ENCODE results near the gene EFNA3.

EFNA3 gene

GRCh38 chr1:155068599-155068998, 10.0 kb upstream of the EFNA3 start:
- Mint-ChIP-seq H3K4me1 (peaks cover 34% of the 10 kb centered on the region), H3K27ac (no peak overlapping the region), H3K9me3 (no peaks in the 10 kb centered on the region), H3K27me3 (no peaks in the 10 kb centered on the region), H3K36me3 (peaks cover 14% of the 10 kb centered on the region), H3K4me3 (no peak overlapping the region)
- DNase-seq (ENCODE audit: low spot score in 2 of 2) (no peak), ATAC-seq (ENCODE audit: low read depth) (no peak)

- ATAC-seq (ENCODE audit: low read depth) (no peak), DNase-seq (ENCODE audit: low spot score in 2 of 2) (no peak)
- H3K9me3 Mint-ChIP-seq = no peaks in the 10 kb centered on the region
- H3K4me1 Mint-ChIP-seq = peaks cover 32% of the 10 kb centered on the region
- H3K36me3 Mint-ChIP-seq = peaks cover 14% of the 10 kb centered on the region
- no peak overlapping the region for H3K4me3 Mint-ChIP-seq
- no peaks in the 10 kb centered on the region for H3K27me3 Mint-ChIP-seq
- H3K27ac Mint-ChIP-seq = no peak overlapping the region
Observed at GRCh38 chr1:155069551-155070157, 9.0 kb upstream of the EFNA3 start.

DNA sequence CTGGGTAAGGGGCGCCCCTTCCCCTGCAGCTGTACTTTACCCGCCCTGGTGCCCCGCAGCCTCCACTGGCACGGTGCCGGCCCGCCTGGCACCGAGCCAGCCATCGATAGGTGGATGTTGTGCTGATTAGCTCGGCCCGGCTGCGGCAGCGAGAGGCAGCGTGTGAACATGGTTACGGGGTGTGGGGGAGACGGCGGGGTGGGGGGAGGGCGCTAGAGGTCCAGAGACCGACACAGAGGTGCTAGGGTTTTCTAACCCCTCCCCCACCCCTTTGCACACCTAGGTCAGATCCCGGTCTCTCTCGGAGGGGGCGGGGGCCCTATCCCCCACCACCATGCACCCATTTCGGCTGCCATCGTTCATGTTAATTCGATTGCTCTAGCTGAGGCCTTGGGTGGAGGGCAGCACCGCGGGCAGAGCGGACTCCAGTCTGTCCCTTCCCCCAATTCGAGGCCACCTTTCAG, 8.4 kb upstream of the EFNA3 start:
- H3K27ac Mint-ChIP-seq = no peak overlapping the region
- H3K9me3 Mint-ChIP-seq = no peaks in the 10 kb centered on the region
- DNase-seq (ENCODE audit: low spot score in 2 of 2) (no peak), ATAC-seq (ENCODE audit: low read depth) (no peak)
- H3K36me3 Mint-ChIP-seq = peaks cover 14% of the 10 kb centered on the region
- peaks cover 32% of the 10 kb centered on the region for H3K4me1 Mint-ChIP-seq
- H3K4me3 Mint-ChIP-seq = peak overlapping the region; percentile 47
- no peaks in the 10 kb centered on the region for H3K27me3 Mint-ChIP-seq

DNA sequence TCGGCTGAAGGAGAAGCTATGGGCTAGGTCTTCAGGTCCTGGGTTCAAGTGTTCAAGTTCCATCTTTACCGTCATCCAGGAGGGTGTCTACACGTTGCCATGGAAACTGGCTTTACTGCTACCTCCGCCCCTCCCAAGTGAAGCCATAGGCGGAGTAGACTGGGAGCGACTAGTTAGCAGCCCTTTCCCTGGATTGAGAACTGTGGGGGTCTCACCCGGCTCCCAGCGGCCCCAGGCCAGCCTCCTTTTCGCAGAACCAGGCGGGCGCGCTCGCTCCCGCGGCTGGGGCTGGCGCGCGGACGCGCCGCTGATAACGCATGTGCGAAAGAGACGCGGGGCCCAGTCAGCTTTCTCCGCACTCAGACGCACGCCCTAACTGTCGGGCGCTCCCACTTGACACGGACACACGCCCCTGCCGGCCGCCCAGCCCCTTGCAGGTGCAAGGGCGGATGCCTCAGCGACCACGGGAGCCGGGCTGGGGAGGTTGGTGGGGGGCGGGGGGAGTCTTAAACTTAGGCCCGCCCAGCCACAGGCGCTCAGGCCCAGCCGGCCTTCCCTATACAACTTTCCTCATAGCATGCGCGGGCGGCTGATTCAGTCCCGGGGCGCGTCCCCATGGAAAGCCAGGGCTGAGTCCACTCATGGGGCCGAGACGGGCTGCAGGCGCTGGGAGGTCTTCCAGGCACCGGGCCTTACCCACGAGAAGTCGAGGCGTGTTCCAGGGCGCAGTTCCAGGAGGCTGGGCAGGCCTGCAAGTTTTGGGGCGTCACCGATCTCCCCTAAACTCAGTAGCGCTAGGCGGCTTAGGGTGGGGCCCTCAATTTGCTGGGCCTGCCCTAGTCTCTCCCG, 7.7 kb upstream of the EFNA3 start:
- no peaks in the 10 kb centered on the region for H3K9me3 Mint-ChIP-seq
- peak; percentile 97 for ATAC-seq (ENCODE audit: low read depth)
- peaks cover 14% of the 10 kb centered on the region for H3K36me3 Mint-ChIP-seq
- H3K4me3 Mint-ChIP-seq = peak overlapping the region; percentile 47
- peak; percentile 74 to 82 for DNase-seq (ENCODE audit: low spot score in 2 of 2)
- no peaks in the 10 kb centered on the region for H3K27me3 Mint-ChIP-seq
- H3K27ac Mint-ChIP-seq = peak overlapping the region; percentile 61
- H3K4me1 Mint-ChIP-seq = peaks cover 32% of the 10 kb centered on the region

DNA sequence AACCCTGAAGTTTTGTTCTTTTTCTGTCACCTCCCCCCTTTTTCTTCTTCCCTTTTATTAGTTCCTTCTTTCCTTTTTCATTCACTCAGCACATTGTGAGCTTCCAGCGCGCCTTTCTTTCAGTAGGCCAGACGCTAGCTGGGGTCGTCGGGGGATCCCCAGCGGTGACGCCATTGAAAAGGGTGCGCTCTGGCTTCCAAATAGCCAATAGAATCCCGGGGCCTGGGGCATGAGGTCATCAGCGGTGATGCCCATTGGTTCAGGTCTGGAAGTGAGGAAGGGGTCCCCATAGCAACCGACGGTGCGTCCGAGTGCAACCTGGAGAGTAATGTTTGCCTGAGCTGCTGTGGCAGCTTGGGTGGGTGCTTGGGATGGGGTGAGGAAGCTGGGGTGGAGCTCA, 6.9 kb upstream of the EFNA3 start:
- Mint-ChIP-seq H3K9me3 (no peaks in the 10 kb centered on the region), H3K4me3 (peak overlapping the region; percentile 47), H3K36me3 (peaks cover 12% of the 10 kb centered on the region), H3K4me1 (peaks cover 29% of the 10 kb centered on the region), H3K27me3 (no peaks in the 10 kb centered on the region), H3K27ac (peak overlapping the region; percentile 61)
- ATAC-seq (ENCODE audit: low read depth) (no peak), DNase-seq (ENCODE audit: low spot score in 2 of 2) (no peak)

DNA sequence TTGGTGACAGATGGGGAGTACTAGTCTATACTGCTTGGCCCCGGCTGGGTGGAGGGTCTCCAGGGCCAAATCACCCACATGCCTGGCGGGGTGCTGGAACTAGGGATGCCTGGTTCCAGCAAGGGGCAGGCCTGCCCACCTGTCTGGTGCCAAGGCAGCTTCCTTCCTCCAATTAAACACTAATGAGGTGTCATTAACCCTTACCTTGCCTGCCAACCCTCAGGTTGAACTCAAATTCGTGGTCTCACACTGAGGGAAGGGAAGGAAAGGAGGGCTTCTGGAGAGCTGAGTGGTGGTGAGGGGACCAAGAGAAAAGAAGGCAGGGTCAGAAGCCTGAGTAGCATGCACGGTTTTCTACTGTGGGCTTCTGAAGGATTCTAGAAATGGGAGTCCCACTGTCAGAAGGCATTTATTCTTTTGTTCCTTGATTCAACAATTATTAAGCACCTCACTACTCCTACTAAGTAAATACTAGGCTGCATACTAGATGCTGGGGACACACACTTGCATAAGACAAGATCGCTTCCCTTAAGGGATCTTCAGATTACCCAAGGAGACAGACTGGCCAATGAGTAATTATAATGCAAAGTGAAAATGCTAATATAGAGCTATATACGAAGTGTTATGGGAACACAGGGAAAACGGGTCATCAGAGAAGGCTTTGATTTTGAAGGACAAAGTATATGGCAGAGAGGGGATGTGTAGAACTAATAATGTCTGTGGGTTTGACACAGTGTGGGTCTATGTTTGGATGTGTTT, 5.9 kb upstream of the EFNA3 start:
- no peak for DNase-seq (ENCODE audit: low spot score in 2 of 2)
- no peaks in the 10 kb centered on the region for H3K27me3 Mint-ChIP-seq
- no peak for ATAC-seq (ENCODE audit: low read depth)
- H3K4me1 Mint-ChIP-seq = peaks cover 25% of the 10 kb centered on the region
- peak overlapping the region; percentile 67 for H3K4me3 Mint-ChIP-seq
- H3K36me3 Mint-ChIP-seq = peaks cover 5% of the 10 kb centered on the region
- no peak overlapping the region for H3K27ac Mint-ChIP-seq
- H3K9me3 Mint-ChIP-seq = no peaks in the 10 kb centered on the region

GRCh38 chr1:155073377-155074242, 5.0 kb upstream of the EFNA3 start:
- no peak for DNase-seq (ENCODE audit: low spot score in 2 of 2)
- H3K36me3 Mint-ChIP-seq = peaks cover 2% of the 10 kb centered on the region
- no peak for ATAC-seq (ENCODE audit: low read depth)
- no peaks in the 10 kb centered on the region for H3K9me3 Mint-ChIP-seq
- no peak overlapping the region for H3K4me3 Mint-ChIP-seq
- peaks cover 25% of the 10 kb centered on the region for H3K4me1 Mint-ChIP-seq
- no peaks in the 10 kb centered on the region for H3K27me3 Mint-ChIP-seq
- no peak overlapping the region for H3K27ac Mint-ChIP-seq

DNA sequence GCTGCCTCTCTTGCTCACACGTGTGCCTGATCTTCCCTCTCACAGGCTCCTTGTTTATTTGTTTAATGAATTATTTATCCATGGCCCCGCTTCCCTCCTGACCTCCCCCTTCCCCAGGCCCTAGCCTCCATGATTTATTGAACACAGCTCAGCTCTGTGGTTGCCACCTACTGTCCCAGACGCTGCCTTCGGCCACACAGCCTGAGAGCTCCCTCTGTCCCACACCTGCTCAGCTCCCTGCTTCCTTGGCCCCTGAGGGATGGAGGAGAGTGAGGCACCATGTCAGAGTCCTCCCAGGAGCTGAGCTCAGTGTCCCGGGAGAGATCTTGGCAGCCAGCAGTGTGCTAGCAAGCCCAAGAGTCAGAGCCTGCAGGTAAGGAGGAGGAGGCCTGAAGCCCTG, 3.1 kb upstream of the EFNA3 start:
- H3K9me3 Mint-ChIP-seq = no peaks in the 10 kb centered on the region
- DNase-seq (ENCODE audit: low spot score in 2 of 2) (no peak), ATAC-seq (ENCODE audit: low read depth) (no peak)
- H3K36me3 Mint-ChIP-seq = no peaks in the 10 kb centered on the region
- peaks cover 33% of the 10 kb centered on the region for H3K4me1 Mint-ChIP-seq
- H3K27ac Mint-ChIP-seq = no peak overlapping the region
- H3K27me3 Mint-ChIP-seq = peaks cover 4% of the 10 kb centered on the region
- H3K4me3 Mint-ChIP-seq = no peak overlapping the region

GRCh38 chr1:155076371-155076770, 2.3 kb upstream of the EFNA3 start:
- H3K4me1 Mint-ChIP-seq = peaks cover 33% of the 10 kb centered on the region
- no peak overlapping the region for H3K27ac Mint-ChIP-seq
- H3K27me3 Mint-ChIP-seq = peaks cover 5% of the 10 kb centered on the region
- ATAC-seq (ENCODE audit: low read depth) = no peak
- no peaks in the 10 kb centered on the region for H3K36me3 Mint-ChIP-seq
- no peak overlapping the region for H3K4me3 Mint-ChIP-seq
- H3K9me3 Mint-ChIP-seq = no peaks in the 10 kb centered on the region
- no peak for DNase-seq (ENCODE audit: low spot score in 2 of 2)

DNA sequence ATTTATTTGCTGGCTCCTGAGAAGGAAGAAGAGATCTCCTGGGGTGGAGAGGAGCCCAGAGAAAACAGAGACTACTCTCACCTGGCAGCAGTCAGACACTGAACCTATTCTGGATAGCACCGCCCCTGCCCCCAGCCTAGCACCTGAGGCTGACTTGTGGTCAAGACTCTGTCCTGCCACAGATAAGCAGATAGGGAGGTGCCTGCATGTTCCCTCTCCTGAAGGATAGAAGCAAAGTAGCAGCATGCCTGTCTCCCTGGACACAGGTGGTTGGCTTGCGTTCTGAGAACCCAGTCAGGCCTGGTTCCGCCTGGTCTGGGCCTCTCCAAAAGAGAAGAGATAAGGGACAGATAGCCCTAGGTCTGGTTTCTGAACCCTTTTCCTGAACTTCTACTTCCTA, 1.3 kb upstream of the EFNA3 start:
- no peak overlapping the region for H3K27ac Mint-ChIP-seq
- no peak for DNase-seq (ENCODE audit: low spot score in 2 of 2)
- H3K9me3 Mint-ChIP-seq = no peaks in the 10 kb centered on the region
- H3K4me3 Mint-ChIP-seq = no peak overlapping the region
- H3K36me3 Mint-ChIP-seq = no peaks in the 10 kb centered on the region
- ATAC-seq (ENCODE audit: low read depth) = no peak
- H3K4me1 Mint-ChIP-seq = peaks cover 30% of the 10 kb centered on the region
- peaks cover 8% of the 10 kb centered on the region for H3K27me3 Mint-ChIP-seq

DNA sequence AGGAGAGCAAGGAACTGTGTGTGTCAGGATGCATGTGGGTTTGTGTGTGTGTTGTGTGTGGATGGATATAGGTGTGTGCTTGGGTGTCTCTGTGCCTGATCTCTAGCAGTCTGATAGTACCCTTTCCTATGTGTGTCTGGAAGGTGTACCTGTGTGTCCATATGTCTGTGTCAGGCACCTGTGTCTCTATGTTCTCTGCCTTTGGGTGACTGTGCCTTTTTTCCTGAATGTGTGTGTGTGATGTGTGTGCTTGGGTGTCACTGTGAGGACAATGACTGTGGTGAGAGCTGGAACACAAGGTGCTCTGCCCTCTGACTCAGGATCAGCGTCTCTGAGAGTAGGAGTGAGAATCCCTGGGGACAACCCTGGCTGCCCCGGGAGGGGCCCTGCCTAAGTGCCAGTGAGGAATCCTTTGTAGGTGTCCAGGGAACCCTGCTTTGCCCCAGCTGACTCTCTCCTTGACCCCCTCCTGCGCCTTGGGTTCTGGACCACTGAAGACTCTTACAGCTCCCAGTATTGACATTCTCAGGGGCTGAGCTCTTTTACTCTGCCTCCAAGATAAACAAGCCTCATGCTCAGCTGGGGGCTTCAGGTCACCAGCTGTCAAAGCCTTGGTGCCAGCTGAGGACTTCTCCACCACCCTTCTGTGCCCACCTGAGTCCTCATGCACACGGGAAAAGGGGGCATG, 735 bp upstream of the EFNA3 start:
- H3K27ac Mint-ChIP-seq = no peak overlapping the region
- DNase-seq (ENCODE audit: low spot score in 2 of 2) (no peak), ATAC-seq (ENCODE audit: low read depth) (no peak)
- H3K4me3 Mint-ChIP-seq = peak overlapping the region; percentile 86
- peaks cover 32% of the 10 kb centered on the region for H3K4me1 Mint-ChIP-seq
- no peaks in the 10 kb centered on the region for H3K9me3 Mint-ChIP-seq
- H3K36me3 Mint-ChIP-seq = no peaks in the 10 kb centered on the region
- peaks cover 10% of the 10 kb centered on the region for H3K27me3 Mint-ChIP-seq

- ATAC-seq (ENCODE audit: low read depth) (no peak), DNase-seq (ENCODE audit: low spot score in 2 of 2) (no peak)
- Mint-ChIP-seq H3K4me1 (peaks cover 28% of the 10 kb centered on the region), H3K9me3 (no peaks in the 10 kb centered on the region), H3K36me3 (no peaks in the 10 kb centered on the region), H3K27me3 (peaks cover 17% of the 10 kb centered on the region), H3K27ac (peak overlapping the region; percentile 14), H3K4me3 (peak overlapping the region; percentile 86)
Observed at GRCh38 chr1:155079210-155079486, 511 bp downstream of the EFNA3 start.
